GM12878 (cell line): ENCODE measurements around the gene KRTAP10-7. TPM values are rescaled to one million over a fixed set of nuclear protein-coding genes. Genes with fewer than 3 reads are reported as not detected.

Source experiments
- ATAC-seq: fragments of 200-7000 bp; cut with Tn5 transposase; 3 replicates; pipeline ENCODE4 v1.9.1; 2020; ENCODE audit warnings: mild to moderate bottlenecking, moderate library complexity
- BruUV-seq: library from RNA; stranded (reverse); fragments of 400-500 nt; replicated peaks from 2 replicates; lab custom pipeline; 2021; lab: Mats Ljungman, UMichigan
- CTCF ChIA-PET: fragments of 300-600 bp; sonication (Branson Sonifier 250); formaldehyde crosslinking; extraction: SDS; loops from one replicate; lab custom pipeline; 2021; ENCODE audit warnings: inconsistent platforms; lab: Yijun Ruan, JAX
- POLR2A ChIA-PET: fragments of 350-600 bp; formaldehyde crosslinking; extraction: SDS; loops from one replicate; lab custom pipeline; 2021; ENCODE audit warnings: inconsistent platforms; lab: Charles Lee
- RAD21 ChIA-PET: fragments of 300-600 bp; sonication (Branson Sonifier 250); formaldehyde crosslinking; loops from one replicate; lab custom pipeline; 2023; ENCODE audit warnings: antibody characterized with exemption; ENCODE audit not compliant: unreplicated experiment; lab: Charles Lee
- SMC1A ChIA-PET: fragments of 300-600 bp; sonication (Branson Sonifier 250); formaldehyde crosslinking; loops from one replicate; lab custom pipeline; 2023; ENCODE audit not compliant: unreplicated experiment, uncharacterized antibody; lab: Charles Lee
- DNase-seq: peaks from one replicate; pipeline ENCODE4 v3.0.0-alpha.2; 2011; ENCODE audit warnings: low read depth, low spot score
- FAIRE-seq: peaks from 3 replicates; lab custom pipeline; 2011; peaks lifted over from hg19 to GRCh38; lab: Jason Lieb, UNC
- H2AFZ ChIP-seq: 2 replicates; pipeline ENCODE4 v1.6.0; 2011; ENCODE audit warnings: low read depth, low read length, control low read depth; ENCODE audit not compliant: control insufficient read depth
- H3K27ac ChIP-seq: 2 replicates; pipeline ENCODE4 v1.5.1; 2011; ENCODE audit warnings: control low read depth; ENCODE audit not compliant: control insufficient read depth, insufficient read depth
- H3K27me3 ChIP-seq, 2 experiments: replicated peaks in 1 of 2; 2 replicates each; pipeline versions ENCODE4 v1.6.0 to v1.6.1; 2011; ENCODE audit warnings: low read length in 1 of 2; ENCODE audit not compliant: control insufficient read depth in 2 of 2, insufficient read depth in 2 of 2
- H3K36me3 ChIP-seq, 2 experiments: 2 replicates each; pipeline ENCODE4 v1.5.1; 2011; ENCODE audit warnings: low read length in 1 of 2; ENCODE audit not compliant: control insufficient read depth in 2 of 2, insufficient read depth in 2 of 2
- H3K4me1 ChIP-seq: 2 replicates; pipeline ENCODE4 v1.6.1; 2011; ENCODE audit warnings: mild to moderate bottlenecking, low read length, moderate library complexity, mixed read lengths; ENCODE audit not compliant: control insufficient read depth, insufficient read depth
- H3K4me2 ChIP-seq: 2 replicates; pipeline ENCODE4 v1.6.0; 2011; ENCODE audit warnings: control low read depth; ENCODE audit not compliant: control insufficient read depth, insufficient read depth
- H3K4me3 ChIP-seq: fragments of 200-600 bp; sonication (generic); 2 replicates; pipeline ENCODE4 v1.5.1; 2016
- H3K79me2 ChIP-seq: 2 replicates; pipeline ENCODE4 v1.6.0; 2011; ENCODE audit warnings: low read length; ENCODE audit not compliant: control insufficient read depth, insufficient read depth
- H3K9ac ChIP-seq: 2 replicates; pipeline ENCODE4 v1.8.0; 2011; ENCODE audit warnings: low read length, control low read depth, mixed read lengths; ENCODE audit not compliant: control insufficient read depth, insufficient read depth
- H3K9me3 ChIP-seq: replicated peaks from 3 replicates; pipeline ENCODE4 v1.5.1; 2011; ENCODE audit warnings: mild to moderate bottlenecking, low read length; ENCODE audit not compliant: control insufficient read depth, insufficient read depth
- H4K20me1 ChIP-seq: 2 replicates; pipeline ENCODE4 v1.6.0; 2011; ENCODE audit not compliant: control insufficient read depth, insufficient read depth
- ASH2L ChIP-seq: fragments of 300-600, 200-600 bp; sonication (generic); IDR thresholded peaks from 2 replicates; pipeline ENCODE4 v1.6.1; 2017; ENCODE audit warnings: low read depth, mild to moderate bottlenecking, borderline replicate concordance
- HCFC1 ChIP-seq: fragments of 150-350 bp; IDR thresholded peaks from 2 replicates; pipeline ENCODE4 v1.6.1; 2014; ENCODE audit warnings: low read length
- MAX ChIP-seq: IDR thresholded peaks from 2 replicates; pipeline ENCODE4 v1.6.1; 2012; ENCODE audit warnings: low read depth, low read length, improper control_type of control experiment
- SMC3 ChIP-seq: IDR thresholded peaks from 2 replicates; pipeline ENCODE4 v1.6.1; 2011; ENCODE audit warnings: low read length, improper control_type of control experiment, borderline replicate concordance
- WGBS: methylation state at CpG from one replicate; pipeline ENCODE4 v1.1.6; 2016; ENCODE audit warnings: low lambda C conversion rate; ENCODE audit not compliant: insufficient replicate concordance, insufficient coverage; ENCODE audit errors: missing lambda C conversion rate; 5-methylcytosine and 5-hydroxymethylcytosine counted together
- in situ Hi-C: fragments of 300-500 bp; cut with MboI; formaldehyde crosslinking; loops from 9 replicates; pipeline ENCODE4 v1.14.3; 2018; ENCODE audit warnings: mixed read lengths
- intact Hi-C: fragments of 100-400 bp; cut with micrococcal nuclease; formaldehyde crosslinking; loops from one replicate; pipeline ENCODE4 v1.14.2; 2022; ENCODE audit not compliant: unreplicated experiment
- polyA plus RNA-seq, 11 experiments: library from polyadenylated mRNA; depleted of rRNA in 4 of 11; unstranded in 6 of 11; stranded (reverse) in 5 of 11; fragments of >200 nt; fragmentation: Nextera tagmentation in 4 of 11; fragmentation: Illumina TruSeq in 1 of 11; extraction: Ambion mirVana in 4 of 11; extraction: Trizol in 1 of 11; gene quantifications; 1 replicate in 1 of 11; 2 replicates in 10 of 11; pipeline versions ENCODE4 v1.2.1 to v1.2.3, GENCODE V29; 2011 to 2016; ENCODE audit warnings: inconsistent platforms in 2 of 11, missing spikeins in 2 of 11, low read depth in 1 of 11
- total RNA-seq, 4 experiments: library from RNA; depleted of rRNA in 3 of 4; stranded (reverse); fragments of >200 nt in 3 of 4; fragmentation: Illumina TruSeq in 1 of 4; extraction: Trizol in 1 of 4; gene quantifications; 2 replicates each; pipeline versions ENCODE4 v1.2.1 to v1.2.3, GENCODE V29; 2013 to 2021

Gene KRTAP10-7
- total and polyA plus RNA-seq, 10 of the 15 experiments (the other 5 are each of a cell fraction or from before 2014, with no cell fraction given), result not detected

- no peak for TF ChIP-seq SMC3
- no peak for TF ChIP-seq MAX
- TF ChIP-seq ASH2L, result no peak
Measured at GRCh38 chr21:44571296-44571695, 29.1 kb upstream of the KRTAP10-7 start (continued).

- FAIRE-seq, result no peak
- SMC1A ChIA-PET, result no interaction called here
- CTCF ChIA-PET, result no interaction called here
Measured at GRCh38 chr21:44571844-44572782, 28.3 kb upstream of the KRTAP10-7 start.

More at GRCh38 chr21:44571844-44572782, 28.3 kb upstream of the KRTAP10-7 start:
- H3K4me1 ChIP-seq, result no peaks in the 10 kb centered on the region
- no peaks in the 10 kb centered on the region; the same call in 2 of the 3 replicates for H3K9me3 ChIP-seq
- no peaks in the 10 kb centered on the region for H3K36me3 ChIP-seq
- 64% methylated on average over 37 of the region's 40 CpGs for WGBS
- no peaks in the 10 kb centered on the region for H4K20me1 ChIP-seq
- ATAC-seq (no peak), DNase-seq (no peak)
- no peaks in the 10 kb centered on the region for H3K79me2 ChIP-seq
- no peak overlapping the region for H3K9ac ChIP-seq
- H3K27ac ChIP-seq, result no peak overlapping the region
- ChIA-PET POLR2A (no interaction called here), RAD21 (no interaction called here)
- H2AFZ ChIP-seq, result no peak overlapping the region
- H3K4me2 ChIP-seq, result no peak overlapping the region
- no peak for TF ChIP-seq HCFC1
- no TSS peak for BruUV-seq
- no peaks in the 10 kb centered on the region for H3K27me3 ChIP-seq
- in situ Hi-C loops, result no loop called here
- no peak overlapping the region for H3K4me3 ChIP-seq
- intact Hi-C loops, result no loop called here
